ENCODE data around the gene TTK.

Gene TTK

GRCh38 chr6:80021591-80021990 is 17.1 kb downstream of the TTK start:
- CTCF ChIA-PET: interaction anchor here (0.7 to 1.0 kb wide), 2 partner anchors 9 to 18 kb away, joined by 3 read pairs; no protein-coding TSS in a partner anchor
- Histone ChIP-seq H3K4me3 (ENCODE audit: low read depth, low read length) (no peak overlapping the region), H3K36me3 (ENCODE audit: control insufficient read depth in 2 of 2, insufficient read depth in 1 of 2, low read length in 2 of 2) (peaks cover 46 to 76% of the 10 kb centered on the region in 2 experiments), H3K4me1 (ENCODE audit: control insufficient read depth, insufficient read depth, low read length) (no peaks in the 10 kb centered on the region), H3K27ac (ENCODE audit: extremely low read depth, low read depth, low read length) (no peak overlapping the region), H3K9me3 (ENCODE audit: control insufficient read depth, insufficient read depth, low read depth, low read length) (no peaks in the 10 kb centered on the region)
- TF ChIP-seq ZNF843 (tag by site-specific recombination; IDR thresholded peaks at IDR 0.05): no peak
- no peak for TF ChIP-seq ZBTB8A (tag by site-specific recombination; IDR thresholded peaks at IDR 0.05)
- TF ChIP-seq ZNF704 (tag by site-specific recombination; IDR thresholded peaks at IDR 0.05): no peak
- TF ChIP-seq ZNF791 (tag by site-specific recombination; IDR thresholded peaks at IDR 0.05): no peak
- no peak for TF ChIP-seq OVOL3 (tag by site-specific recombination; IDR thresholded peaks at IDR 0.05)
- TF ChIP-seq ZSCAN16 (tag by site-specific recombination; IDR thresholded peaks at IDR 0.05): no peak
- TF ChIP-seq ZNF248 (tag by site-specific recombination; IDR thresholded peaks at IDR 0.05): no peak
- no peak for TF ChIP-seq INSM2 (tag by site-specific recombination; IDR thresholded peaks at IDR 0.05)
- no peak for TF ChIP-seq GFI1B (tag by site-specific recombination; IDR thresholded peaks at IDR 0.05)
- TF ChIP-seq ZBTB1 (tag by site-specific recombination; IDR thresholded peaks at IDR 0.05): no peak
- no peak for TF ChIP-seq PRDM4 (tag by site-specific recombination; IDR thresholded peaks at IDR 0.05)
- TF ChIP-seq ZNF16 (tag by site-specific recombination; IDR thresholded peaks at IDR 0.05; ENCODE audit: low read depth): no peak
- no peak for TF ChIP-seq ZNF768 (tag by site-specific recombination; IDR thresholded peaks at IDR 0.05)
- POLR2A ChIA-PET: interaction anchor here (1.6 kb wide), 1 partner anchor 17 kb away, joined by 4 read pairs; the partner anchor contains the start of gene TTK

- no peaks in the 10 kb centered on the region for H3K4me1 ChIP-seq (ENCODE audit: control insufficient read depth, insufficient read depth, low read length)
- CTCF ChIA-PET: no interaction called here
- H3K27ac ChIP-seq (ENCODE audit: extremely low read depth, low read depth, low read length): no peak overlapping the region
- H3K4me3 ChIP-seq (ENCODE audit: low read depth, low read length): no peak overlapping the region
- POLR2A ChIA-PET: no interaction called here
- no peaks in the 10 kb centered on the region for H3K9me3 ChIP-seq (ENCODE audit: control insufficient read depth, insufficient read depth, low read depth, low read length)
- H3K36me3 ChIP-seq (ENCODE audit: control insufficient read depth in 2 of 2, insufficient read depth in 1 of 2, low read length in 2 of 2): peaks cover 42 to 75% of the 10 kb centered on the region in 2 experiments
- TF ChIP-seq ZNF777 (tag by site-specific recombination; IDR thresholded peaks at IDR 0.05; ENCODE audit: borderline replicate concordance) (no peak), ZNF830 (tag by site-specific recombination; IDR thresholded peaks at IDR 0.05; ENCODE audit: low read depth) (no peak), ZNF473 (tag by site-specific recombination; IDR thresholded peaks at IDR 0.05) (no peak), CTCF (tag by site-specific recombination; IDR thresholded peaks at IDR 0.05) (no peak), ZNF184 (tag by site-specific recombination; IDR thresholded peaks at IDR 0.05) (no peak), PATZ1 (tag by site-specific recombination; IDR thresholded peaks at IDR 0.05) (no peak)
These were observed 18.4 kb downstream of the TTK start for GRCh38 chr6:80022803-80023202.

All from HEK293 (cell line).